ENCODE measurements around the gene JAML. TPM values are rescaled to one million over a fixed set of nuclear protein-coding genes. Genes with fewer than 3 reads are reported as not detected.

Gene JAML
- total and polyA plus RNA-seq, 2 of the 13 experiments (the other 11 are each of a cell fraction or from before 2014, with no cell fraction given), result 2.0 to 3.3 TPM

- TF ChIP-seq ZNF770 (CRISPR knock-in tag; IDR thresholded peaks at IDR 0.05), result no peak
These were observed 9.0 kb downstream of the JAML start (continued) for GRCh38 chr11:118215765-118216164.

- ChIA-PET CTCF (ENCODE audit: low intra/inter-chr PET ratio, low total read pairs) (no interaction called here), POLR2A (no interaction called here)
- no peaks in the 10 kb centered on the region for H3K27me3 ChIP-seq (ENCODE audit: control insufficient read depth in 1 of 2, insufficient read depth in 2 of 2, low read length in 2 of 2)
- H3K79me2 ChIP-seq (ENCODE audit: insufficient read depth, low read length), result no peaks in the 10 kb centered on the region
- in situ Hi-C loops (cut with HindIII; ENCODE audit: extremely low pct_ligation_motif_present, low pct_unique_long_range_greater_than_20kb), result no loop called here
- ATAC-seq (no peak), DNase-seq (ENCODE audit: low spot score) (no peak), FAIRE-seq (no peak)
- H3K4me2 ChIP-seq (ENCODE audit: low read depth, low read length), result no peak overlapping the region
- no TSS peak for BruUV-seq (replicated peaks)
- no peak overlapping the region for H3K9ac ChIP-seq (ENCODE audit: insufficient read depth, low read depth, low read length)
- no peaks in the 10 kb centered on the region for H3K9me3 ChIP-seq (ENCODE audit: low read length)
- peaks cover 75% of the 10 kb centered on the region for H3K4me1 ChIP-seq (ENCODE audit: insufficient read depth, low read length)
- no peak overlapping the region for H2AFZ ChIP-seq (ENCODE audit: low read length)
- H4K20me1 ChIP-seq (ENCODE audit: insufficient read depth, low read length), result no peaks in the 10 kb centered on the region
- H3K36me3 ChIP-seq (replicated peaks in 1 of 2; ENCODE audit: control insufficient read depth in 1 of 2, insufficient read depth in 2 of 2, low read length in 2 of 2), result no peaks in the 10 kb centered on the region
- TF ChIP-seq GABPB1 (CRISPR knock-in tag; IDR thresholded peaks at IDR 0.05), result no peak
- no peak for TF ChIP-seq RFX3 (CRISPR knock-in tag; IDR thresholded peaks at IDR 0.05)
- no peak for TF ChIP-seq ZNF484 (CRISPR knock-in tag; IDR thresholded peaks at IDR 0.05; ENCODE audit: borderline replicate concordance, low read depth)
- no peak for TF ChIP-seq ZKSCAN8 (CRISPR knock-in tag; IDR thresholded peaks at IDR 0.05; ENCODE audit: borderline replicate concordance)
- no peak for TF ChIP-seq FUBP1 (CRISPR knock-in tag; IDR thresholded peaks at IDR 0.05; ENCODE audit: borderline replicate concordance)
- TF ChIP-seq BRCA1 (CRISPR knock-in tag; IDR thresholded peaks at IDR 0.05), result no peak
- TF ChIP-seq ZNF142 (CRISPR knock-in tag; IDR thresholded peaks at IDR 0.05), result no peak
- intact Hi-C loops (cut with micrococcal nuclease; ENCODE audit: unreplicated experiment), result no loop called here
- H3K4me3 ChIP-seq (replicated peaks in 1 of 3; ENCODE audit: insufficient read depth in 1 of 3, low read depth in 2 of 3, low read length in 3 of 3), result no peak overlapping the region
- WGBS (ENCODE audit: low lambda C conversion rate), result 100% methylated on average over 3 of the region's 3 CpGs
- H3K27ac ChIP-seq (ENCODE audit: extremely low read length, insufficient read depth, low read length), result no peak overlapping the region
These were observed 9.5 kb downstream of the JAML start for GRCh38 chr11:118215262-118215661.
